ENCODE measurements around the gene FAM24A.

- TF ChIP-seq POLR2AphosphoS5 (IDR thresholded peaks at IDR 0.05; ENCODE audit: low read depth) = no peak
- TF ChIP-seq CTCF (IDR thresholded peaks at IDR 0.05; ENCODE audit: insufficient read depth, low read length) = no peak
These were observed 52.0 kb downstream of the FAM24A start for GRCh38 chr10:122962405-122962804.

All from HL-60 (cell line).